WTC11 (cell line): ENCODE data around the gene ROBO2. TPM values are rescaled to one million over a fixed set of nuclear protein-coding genes. Genes with fewer than 3 reads are reported as not detected.
A peak's percentile ranks its signal among the peaks of the same experiment; 100 is the strongest.

ENCODE experiments used
- ATAC-seq: fragments of 200-7000 bp; cut with Tn5 transposase; 2 replicates; pipeline ENCODE4 v1.10.0; 2021; ENCODE audit warnings: mild to moderate bottlenecking, moderate library complexity
- CTCF ChIA-PET: fragments of 300-600 bp; sonication (Branson Sonifier 250); formaldehyde crosslinking; loops from one replicate; lab custom pipeline; 2021; ENCODE audit warnings: antibody characterized with exemption; lab: Charles Lee
- POLR2A ChIA-PET: fragments of 350-600 bp; sonication (Branson Sonifier 250); formaldehyde crosslinking; loops from one replicate; lab custom pipeline; 2021; ENCODE audit warnings: antibody characterized with exemption; lab: Charles Lee
- DNase-seq: peaks from one replicate; pipeline ENCODE4 v3.0.0; 2021; ENCODE audit warnings: low spot score
- H3K27ac Mint-ChIP-seq: 2 replicates; pipeline ENCODE4 v1.8.0; 2021; ENCODE audit warnings: mixed read lengths
- H3K27me3 Mint-ChIP-seq: 2 replicates; pipeline ENCODE4 v1.8.0; 2021; ENCODE audit warnings: low read depth, mild to moderate bottlenecking, moderate library complexity, mixed read lengths
- H3K36me3 Mint-ChIP-seq: 2 replicates; pipeline ENCODE4 v1.8.0; 2021; ENCODE audit warnings: mixed read lengths
- H3K4me1 Mint-ChIP-seq: 2 replicates; pipeline ENCODE4 v1.8.0; 2022; ENCODE audit warnings: mixed read lengths
- H3K4me3 Mint-ChIP-seq: 2 replicates; pipeline ENCODE4 v1.8.0; 2021; ENCODE audit warnings: mild to moderate bottlenecking, moderate library complexity, mixed read lengths
- H3K9me3 Mint-ChIP-seq: 2 replicates; pipeline ENCODE4 v1.8.0; 2021; ENCODE audit warnings: mixed read lengths
- E2F4 ChIP-seq: sonication (generic); formaldehyde crosslinking; IDR thresholded peaks from 2 replicates; pipeline ENCODE4 v1.8.1; 2022; ENCODE audit warnings: low read depth, mild to moderate bottlenecking, moderate library complexity, missing genetic modification reagents, borderline replicate concordance
- ERG ChIP-seq: fragments of 250-450 bp; sonication (Bioruptor Pico); IDR thresholded peaks from 2 replicates; pipeline ENCODE4 v1.8.0; 2021; ENCODE audit warnings: mild to moderate bottlenecking
- ETV6 ChIP-seq: sonication (generic); formaldehyde crosslinking; IDR thresholded peaks from 2 replicates; pipeline ENCODE4 v1.8.1; 2022; ENCODE audit warnings: mild to moderate bottlenecking, missing genetic modification reagents
- FOXP1 ChIP-seq: sonication (generic); formaldehyde crosslinking; IDR thresholded peaks from 2 replicates; pipeline ENCODE4 v1.8.0; 2022; ENCODE audit warnings: missing genetic modification reagents, mild to moderate bottlenecking, moderate library complexity, borderline replicate concordance
- GRHL2 ChIP-seq: fragments of 250-450 bp; sonication (Bioruptor Pico); IDR thresholded peaks from 2 replicates; pipeline ENCODE4 v1.8.0; 2022; ENCODE audit warnings: mild to moderate bottlenecking, moderate library complexity; ENCODE audit not compliant: insufficient replicate concordance, severe bottlenecking
- GTF2I ChIP-seq: fragments of 250-450 bp; sonication (Bioruptor Pico); conservative IDR thresholded peaks from 2 replicates; pipeline ENCODE4 v1.4.0; 2021; ENCODE audit warnings: mild to moderate bottlenecking
- IRF2 ChIP-seq: sonication (generic); formaldehyde crosslinking; IDR thresholded peaks from 2 replicates; pipeline ENCODE4 v1.8.0; 2022; ENCODE audit warnings: low read depth, missing genetic modification reagents, borderline replicate concordance
- NFYB ChIP-seq: sonication (generic); formaldehyde crosslinking; conservative IDR thresholded peaks from 2 replicates; pipeline ENCODE4 v1.8.0; 2022; ENCODE audit warnings: low read depth, missing genetic modification reagents
- RORB ChIP-seq: fragments of 250-450 bp; sonication (Bioruptor Pico); IDR thresholded peaks from 2 replicates; pipeline ENCODE4 v1.9.0; 2021; ENCODE audit warnings: mild to moderate bottlenecking
- SOX15 ChIP-seq: fragments of 250-450 bp; sonication (Bioruptor Pico); IDR thresholded peaks from 2 replicates; pipeline ENCODE4 v1.9.0; 2021; ENCODE audit warnings: mild to moderate bottlenecking
- ZNF138 ChIP-seq: sonication (generic); formaldehyde crosslinking; conservative IDR thresholded peaks from 2 replicates; pipeline ENCODE4 v1.8.1; 2022; ENCODE audit warnings: mild to moderate bottlenecking, moderate library complexity, missing genetic modification reagents
- ZNF219 ChIP-seq: sonication (generic); formaldehyde crosslinking; IDR thresholded peaks from 2 replicates; pipeline ENCODE4 v1.8.0; 2023; ENCODE audit warnings: missing genetic modification reagents, mild to moderate bottlenecking, borderline replicate concordance
- ZNF232 ChIP-seq: sonication (generic); formaldehyde crosslinking; IDR thresholded peaks from 2 replicates; pipeline ENCODE4 v1.8.0; 2022; ENCODE audit warnings: mild to moderate bottlenecking, missing genetic modification reagents
- ZNF423 ChIP-seq: fragments of 250-450 bp; sonication (Bioruptor Pico); IDR thresholded peaks from 2 replicates; pipeline ENCODE4 v2.1.2; 2022; ENCODE audit warnings: mild to moderate bottlenecking, moderate library complexity
- ZNF532 ChIP-seq: fragments of 250-450 bp; sonication (Bioruptor Pico); IDR thresholded peaks from 2 replicates; pipeline ENCODE4 v1.9.0; 2021; ENCODE audit warnings: mild to moderate bottlenecking, borderline replicate concordance
- total RNA-seq: library from RNA; stranded (reverse); gene quantifications from 3 replicates; pipeline ENCODE4 v1.2.3, GENCODE V29; 2021
- TF ChIP-seq, protein P1 (sequence below): sonication (generic); formaldehyde crosslinking; IDR thresholded peaks from 2 replicates; pipeline ENCODE4 v1.8.1; 2023; ENCODE audit warnings: mild to moderate bottlenecking, missing genetic modification reagents
- TF ChIP-seq, protein P2 (sequence below): sonication (generic); formaldehyde crosslinking; IDR thresholded peaks from 2 replicates; pipeline ENCODE4 v1.8.1; 2023; ENCODE audit warnings: mild to moderate bottlenecking, missing genetic modification reagents, moderate library complexity
- TF ChIP-seq, protein P3 (sequence below): sonication (generic); formaldehyde crosslinking; IDR thresholded peaks from 2 replicates; pipeline ENCODE4 v1.8.1; 2023; ENCODE audit warnings: mild to moderate bottlenecking, missing genetic modification reagents, borderline replicate concordance
- TF ChIP-seq, protein P4 (sequence below): sonication (generic); formaldehyde crosslinking; IDR thresholded peaks from 2 replicates; pipeline ENCODE4 v1.8.1; 2023; ENCODE audit warnings: mild to moderate bottlenecking, missing genetic modification reagents, moderate library complexity

Gene ROBO2
- total RNA-seq, 1 experiment from 2014 or later: 11.7 TPM

- Mint-ChIP-seq H3K9me3 (no peaks in the 10 kb centered on the region), H3K27me3 (no peaks in the 10 kb centered on the region), H3K27ac (no peak overlapping the region), H3K36me3 (no peaks in the 10 kb centered on the region), H3K4me1 (peaks cover 17% of the 10 kb centered on the region)
- POLR2A ChIA-PET: no interaction called here
- DNase-seq: no peak
- CTCF ChIA-PET: no interaction called here
- TF ChIP-seq ERG (CRISPR knock-in tag) (no peak), RORB (CRISPR knock-in tag) (no peak), ETV6 (CRISPR knock-in tag) (no peak), ZNF423 (CRISPR knock-in tag) (no peak), GTF2I (CRISPR knock-in tag) (no peak), ZNF219 (CRISPR knock-in tag) (no peak), ZNF232 (no peak), ZNF138 (CRISPR knock-in tag) (no peak), SOX15 (CRISPR knock-in tag) (no peak)
- TF ChIP-seq, all 79 proteins: peak for 0
- H3K4me3 Mint-ChIP-seq: no peak overlapping the region
- ATAC-seq: no peak
These were observed 248.4 kb downstream of the ROBO2 start for GRCh38 chr3:77288348-77288747.

DNA sequence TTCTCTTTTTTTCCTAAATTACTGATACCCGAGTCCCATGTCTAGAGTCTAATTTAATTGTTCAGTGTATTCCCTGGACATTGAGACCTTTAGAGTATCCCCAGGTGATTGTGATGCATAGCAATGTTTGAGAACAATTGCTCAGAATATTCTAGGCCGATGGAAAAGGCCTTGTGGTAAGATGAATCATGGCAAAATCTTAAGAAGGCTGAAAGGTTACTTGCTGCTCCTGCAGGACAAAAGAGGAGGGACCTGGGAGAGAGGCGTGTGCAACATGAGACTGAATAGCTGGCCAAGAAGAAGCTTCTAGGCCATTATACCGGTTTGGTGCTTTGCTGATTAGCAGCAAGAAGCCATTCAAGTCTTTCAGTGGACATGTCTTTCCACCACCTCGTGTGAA lies 256.6 kb downstream of the ROBO2 start:
- CTCF ChIA-PET: no interaction called here
- H3K4me1 Mint-ChIP-seq: no peaks in the 10 kb centered on the region
- no peaks in the 10 kb centered on the region for H3K36me3 Mint-ChIP-seq
- POLR2A ChIA-PET: interaction anchor here (0.5 kb wide), 1 partner anchor 237 kb away, joined by 4 read pairs; no protein-coding TSS in a partner anchor
- no peak overlapping the region for H3K4me3 Mint-ChIP-seq
- DNase-seq (no peak), ATAC-seq (peak; percentile 60)
- no peak overlapping the region for H3K27ac Mint-ChIP-seq
- H3K27me3 Mint-ChIP-seq: no peaks in the 10 kb centered on the region
- no peak for TF ChIP-seq IRF2 (CRISPR knock-in tag)
- TF ChIP-seq, protein P1, sequence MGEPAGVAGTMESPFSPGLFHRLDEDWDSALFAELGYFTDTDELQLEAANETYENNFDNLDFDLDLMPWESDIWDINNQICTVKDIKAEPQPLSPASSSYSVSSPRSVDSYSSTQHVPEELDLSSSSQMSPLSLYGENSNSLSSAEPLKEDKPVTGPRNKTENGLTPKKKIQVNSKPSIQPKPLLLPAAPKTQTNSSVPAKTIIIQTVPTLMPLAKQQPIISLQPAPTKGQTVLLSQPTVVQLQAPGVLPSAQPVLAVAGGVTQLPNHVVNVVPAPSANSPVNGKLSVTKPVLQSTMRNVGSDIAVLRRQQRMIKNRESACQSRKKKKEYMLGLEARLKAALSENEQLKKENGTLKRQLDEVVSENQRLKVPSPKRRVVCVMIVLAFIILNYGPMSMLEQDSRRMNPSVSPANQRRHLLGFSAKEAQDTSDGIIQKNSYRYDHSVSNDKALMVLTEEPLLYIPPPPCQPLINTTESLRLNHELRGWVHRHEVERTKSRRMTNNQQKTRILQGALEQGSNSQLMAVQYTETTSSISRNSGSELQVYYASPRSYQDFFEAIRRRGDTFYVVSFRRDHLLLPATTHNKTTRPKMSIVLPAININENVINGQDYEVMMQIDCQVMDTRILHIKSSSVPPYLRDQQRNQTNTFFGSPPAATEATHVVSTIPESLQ (CRISPR knock-in tag): no peak
- TF ChIP-seq NFYB: no peak
- no peak for TF ChIP-seq E2F4 (CRISPR knock-in tag)
- TF ChIP-seq, protein P2, sequence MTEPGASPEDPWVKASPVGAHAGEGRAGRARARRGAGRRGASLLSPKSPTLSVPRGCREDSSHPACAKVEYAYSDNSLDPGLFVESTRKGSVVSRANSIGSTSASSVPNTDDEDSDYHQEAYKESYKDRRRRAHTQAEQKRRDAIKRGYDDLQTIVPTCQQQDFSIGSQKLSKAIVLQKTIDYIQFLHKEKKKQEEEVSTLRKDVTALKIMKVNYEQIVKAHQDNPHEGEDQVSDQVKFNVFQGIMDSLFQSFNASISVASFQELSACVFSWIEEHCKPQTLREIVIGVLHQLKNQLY: no peak
- H3K9me3 Mint-ChIP-seq: peaks cover 4% of the 10 kb centered on the region; the same call in 1 of the 2 replicates

DNA sequence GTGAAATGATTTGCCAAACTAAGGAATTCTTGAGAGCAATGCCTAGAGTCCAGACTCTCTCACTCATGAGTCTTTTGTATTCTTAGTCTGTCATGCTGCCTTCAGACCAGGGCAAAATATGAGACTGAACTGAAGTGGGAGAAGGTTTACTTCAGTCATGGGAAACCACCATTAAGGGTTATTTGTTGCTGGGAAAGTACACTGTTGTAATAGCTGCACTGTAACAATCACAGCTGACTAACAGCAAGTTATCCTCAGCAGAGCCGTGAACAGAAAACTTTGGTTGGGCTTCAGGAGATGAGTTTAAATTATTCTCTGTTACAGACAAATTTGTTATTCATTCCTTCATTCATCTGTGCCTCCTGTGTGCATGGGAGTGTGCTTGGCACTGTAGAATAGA lies 258.5 kb downstream of the ROBO2 start:
- H3K4me1 Mint-ChIP-seq: no peaks in the 10 kb centered on the region
- H3K27me3 Mint-ChIP-seq: no peaks in the 10 kb centered on the region
- no peak overlapping the region for H3K27ac Mint-ChIP-seq
- DNase-seq: no peak
- ChIA-PET CTCF (no interaction called here), POLR2A (no interaction called here)
- no peaks in the 10 kb centered on the region for H3K36me3 Mint-ChIP-seq
- H3K4me3 Mint-ChIP-seq: no peak overlapping the region
- H3K9me3 Mint-ChIP-seq: peaks cover 4% of the 10 kb centered on the region; the same call in 1 of the 2 replicates
- ATAC-seq: no peak
- TF ChIP-seq ZNF532 (CRISPR knock-in tag) (no peak), GRHL2 (CRISPR knock-in tag) (no peak), FOXP1 (no peak)
- TF ChIP-seq, protein P3, sequence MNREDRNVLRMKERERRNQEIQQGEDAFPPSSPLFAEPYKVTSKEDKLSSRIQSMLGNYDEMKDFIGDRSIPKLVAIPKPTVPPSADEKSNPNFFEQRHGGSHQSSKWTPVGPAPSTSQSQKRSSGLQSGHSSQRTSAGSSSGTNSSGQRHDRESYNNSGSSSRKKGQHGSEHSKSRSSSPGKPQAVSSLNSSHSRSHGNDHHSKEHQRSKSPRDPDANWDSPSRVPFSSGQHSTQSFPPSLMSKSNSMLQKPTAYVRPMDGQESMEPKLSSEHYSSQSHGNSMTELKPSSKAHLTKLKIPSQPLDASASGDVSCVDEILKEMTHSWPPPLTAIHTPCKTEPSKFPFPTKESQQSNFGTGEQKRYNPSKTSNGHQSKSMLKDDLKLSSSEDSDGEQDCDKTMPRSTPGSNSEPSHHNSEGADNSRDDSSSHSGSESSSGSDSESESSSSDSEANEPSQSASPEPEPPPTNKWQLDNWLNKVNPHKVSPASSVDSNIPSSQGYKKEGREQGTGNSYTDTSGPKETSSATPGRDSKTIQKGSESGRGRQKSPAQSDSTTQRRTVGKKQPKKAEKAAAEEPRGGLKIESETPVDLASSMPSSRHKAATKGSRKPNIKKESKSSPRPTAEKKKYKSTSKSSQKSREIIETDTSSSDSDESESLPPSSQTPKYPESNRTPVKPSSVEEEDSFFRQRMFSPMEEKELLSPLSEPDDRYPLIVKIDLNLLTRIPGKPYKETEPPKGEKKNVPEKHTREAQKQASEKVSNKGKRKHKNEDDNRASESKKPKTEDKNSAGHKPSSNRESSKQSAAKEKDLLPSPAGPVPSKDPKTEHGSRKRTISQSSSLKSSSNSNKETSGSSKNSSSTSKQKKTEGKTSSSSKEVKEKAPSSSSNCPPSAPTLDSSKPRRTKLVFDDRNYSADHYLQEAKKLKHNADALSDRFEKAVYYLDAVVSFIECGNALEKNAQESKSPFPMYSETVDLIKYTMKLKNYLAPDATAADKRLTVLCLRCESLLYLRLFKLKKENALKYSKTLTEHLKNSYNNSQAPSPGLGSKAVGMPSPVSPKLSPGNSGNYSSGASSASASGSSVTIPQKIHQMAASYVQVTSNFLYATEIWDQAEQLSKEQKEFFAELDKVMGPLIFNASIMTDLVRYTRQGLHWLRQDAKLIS: no peak
- TF ChIP-seq, protein P4, sequence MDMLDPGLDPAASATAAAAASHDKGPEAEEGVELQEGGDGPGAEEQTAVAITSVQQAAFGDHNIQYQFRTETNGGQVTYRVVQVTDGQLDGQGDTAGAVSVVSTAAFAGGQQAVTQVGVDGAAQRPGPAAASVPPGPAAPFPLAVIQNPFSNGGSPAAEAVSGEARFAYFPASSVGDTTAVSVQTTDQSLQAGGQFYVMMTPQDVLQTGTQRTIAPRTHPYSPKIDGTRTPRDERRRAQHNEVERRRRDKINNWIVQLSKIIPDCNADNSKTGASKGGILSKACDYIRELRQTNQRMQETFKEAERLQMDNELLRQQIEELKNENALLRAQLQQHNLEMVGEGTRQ (CRISPR knock-in tag): no peak
